ENCODE results near the gene TOB1.

The TOB1 gene

DNA sequence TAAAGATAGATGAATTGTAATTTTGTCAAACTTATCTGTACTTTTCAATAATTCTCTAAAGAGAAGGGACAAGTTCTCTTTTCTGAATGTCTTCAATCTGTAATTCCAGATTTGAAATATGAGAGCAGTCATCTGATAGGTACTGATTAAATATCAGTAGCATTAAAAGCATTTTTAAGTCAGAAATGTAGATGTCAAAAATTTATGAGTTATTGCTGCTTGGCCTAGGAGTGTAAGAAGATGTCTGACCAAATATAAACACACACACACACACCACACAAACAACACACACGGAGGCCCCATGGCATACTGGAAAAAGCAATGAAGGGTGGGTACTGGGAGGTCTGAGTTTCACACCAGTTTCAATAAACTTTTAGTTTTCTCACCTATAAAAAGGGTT lies 2.4 kb upstream of the TOB1 start:
- H3K4me3 ChIP-seq (ENCODE audit: control insufficient read depth, low read depth, low read length), result no peak overlapping the region
- DNase-seq (ENCODE audit: low read depth), result no peak

DNA sequence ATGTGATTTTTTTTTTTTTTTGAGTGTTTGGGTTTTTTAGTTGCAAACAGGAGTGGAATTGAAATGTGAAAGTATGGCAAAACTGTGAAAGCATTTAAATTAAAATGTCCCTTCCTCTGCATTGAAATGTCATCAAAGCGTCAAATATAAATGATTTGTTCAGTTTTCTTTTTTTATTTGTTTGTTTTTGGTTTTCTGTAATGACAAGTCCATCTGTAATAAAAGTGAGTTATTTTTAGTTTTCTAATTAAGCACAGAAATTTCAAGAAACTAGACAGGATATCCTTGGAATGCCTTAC lies 1.9 kb upstream of the TOB1 start:
- peak overlapping the region; percentile 87 for H3K4me3 ChIP-seq (ENCODE audit: control insufficient read depth, low read depth, low read length)
- no peak for DNase-seq (ENCODE audit: low read depth)
- TF ChIP-seq, protein P1, sequence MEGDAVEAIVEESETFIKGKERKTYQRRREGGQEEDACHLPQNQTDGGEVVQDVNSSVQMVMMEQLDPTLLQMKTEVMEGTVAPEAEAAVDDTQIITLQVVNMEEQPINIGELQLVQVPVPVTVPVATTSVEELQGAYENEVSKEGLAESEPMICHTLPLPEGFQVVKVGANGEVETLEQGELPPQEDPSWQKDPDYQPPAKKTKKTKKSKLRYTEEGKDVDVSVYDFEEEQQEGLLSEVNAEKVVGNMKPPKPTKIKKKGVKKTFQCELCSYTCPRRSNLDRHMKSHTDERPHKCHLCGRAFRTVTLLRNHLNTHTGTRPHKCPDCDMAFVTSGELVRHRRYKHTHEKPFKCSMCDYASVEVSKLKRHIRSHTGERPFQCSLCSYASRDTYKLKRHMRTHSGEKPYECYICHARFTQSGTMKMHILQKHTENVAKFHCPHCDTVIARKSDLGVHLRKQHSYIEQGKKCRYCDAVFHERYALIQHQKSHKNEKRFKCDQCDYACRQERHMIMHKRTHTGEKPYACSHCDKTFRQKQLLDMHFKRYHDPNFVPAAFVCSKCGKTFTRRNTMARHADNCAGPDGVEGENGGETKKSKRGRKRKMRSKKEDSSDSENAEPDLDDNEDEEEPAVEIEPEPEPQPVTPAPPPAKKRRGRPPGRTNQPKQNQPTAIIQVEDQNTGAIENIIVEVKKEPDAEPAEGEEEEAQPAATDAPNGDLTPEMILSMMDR (IDR thresholded peaks at IDR 0.05; ENCODE audit: control insufficient read depth, insufficient read depth, low read depth, low read length, missing control alignments), result no peak

More for the DNA sequence above, 2.4 kb upstream of the TOB1 start:
- TF ChIP-seq, protein P1 (IDR thresholded peaks at IDR 0.05; ENCODE audit: control insufficient read depth, insufficient read depth, low read depth, low read length, missing control alignments), result no peak

DNA sequence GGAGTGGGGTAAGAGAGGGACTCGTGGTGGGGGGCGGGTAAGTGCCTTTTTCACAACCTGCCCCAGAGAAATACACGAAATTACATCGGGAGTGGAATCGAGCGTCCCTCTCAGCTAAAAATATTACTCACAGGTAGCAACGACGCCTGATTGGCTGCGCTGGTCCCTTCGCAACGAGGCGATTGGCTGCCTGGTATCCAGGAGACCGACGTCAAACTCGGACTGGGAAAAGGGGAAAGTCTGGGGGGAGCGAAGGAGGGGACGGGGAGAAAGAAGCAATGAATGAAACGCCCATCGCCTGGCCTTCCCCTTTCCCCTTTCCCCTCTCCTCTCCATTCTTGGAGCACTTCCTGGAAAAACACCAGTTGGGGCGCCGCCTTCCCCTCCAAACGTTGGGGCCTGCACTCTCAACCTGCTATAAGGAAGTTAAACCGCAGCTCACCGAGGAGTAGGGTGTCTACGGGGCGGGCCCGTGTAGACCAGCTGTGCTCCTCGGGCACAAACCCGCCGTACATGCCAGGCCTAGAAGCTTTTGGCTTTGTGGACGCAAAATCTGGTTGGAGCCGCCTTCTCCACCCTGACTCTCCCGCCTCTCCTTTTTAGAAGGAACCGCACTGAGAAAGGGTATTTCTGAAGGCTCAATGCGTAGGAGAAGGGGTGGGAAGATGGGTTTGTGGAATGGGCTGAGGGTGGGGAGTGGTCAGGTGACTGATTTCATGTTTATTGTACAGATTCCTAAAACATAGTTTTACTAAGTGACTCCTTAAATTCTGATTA lies 1.4 kb upstream of the TOB1 start:
- TF ChIP-seq, protein P1 (IDR thresholded peaks at IDR 0.05; ENCODE audit: control insufficient read depth, insufficient read depth, low read depth, low read length, missing control alignments), result no peak
- H3K4me3 ChIP-seq (ENCODE audit: control insufficient read depth, low read depth, low read length), result peak overlapping the region; percentile 87
- no peak for DNase-seq (ENCODE audit: low read depth)

DNA sequence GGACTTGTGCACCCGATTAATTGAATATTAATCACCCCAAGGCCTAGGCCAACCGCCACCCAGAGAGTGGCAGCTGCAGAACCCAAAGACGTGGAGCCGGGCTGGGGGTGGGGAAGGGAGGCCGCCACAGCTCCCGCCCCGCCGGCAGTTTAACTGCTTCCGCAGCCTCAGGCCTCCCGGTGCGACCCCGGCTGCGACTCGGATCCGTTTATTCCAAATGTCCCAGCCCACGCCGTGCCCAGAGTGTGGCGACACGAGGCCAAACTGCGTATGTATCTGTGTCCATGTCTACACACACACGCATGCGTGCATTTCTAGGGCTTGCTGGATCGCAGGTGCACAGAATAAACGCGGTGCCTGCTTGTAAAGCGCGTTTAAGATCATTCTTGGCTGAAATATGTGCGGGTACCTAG lies 802 bp upstream of the TOB1 start:
- no peak for DNase-seq (ENCODE audit: low read depth)
- H3K4me3 ChIP-seq (ENCODE audit: control insufficient read depth, low read depth, low read length), result peak overlapping the region; percentile 87
- TF ChIP-seq, protein P1 (IDR thresholded peaks at IDR 0.05; ENCODE audit: control insufficient read depth, insufficient read depth, low read depth, low read length, missing control alignments), result no peak

DNA sequence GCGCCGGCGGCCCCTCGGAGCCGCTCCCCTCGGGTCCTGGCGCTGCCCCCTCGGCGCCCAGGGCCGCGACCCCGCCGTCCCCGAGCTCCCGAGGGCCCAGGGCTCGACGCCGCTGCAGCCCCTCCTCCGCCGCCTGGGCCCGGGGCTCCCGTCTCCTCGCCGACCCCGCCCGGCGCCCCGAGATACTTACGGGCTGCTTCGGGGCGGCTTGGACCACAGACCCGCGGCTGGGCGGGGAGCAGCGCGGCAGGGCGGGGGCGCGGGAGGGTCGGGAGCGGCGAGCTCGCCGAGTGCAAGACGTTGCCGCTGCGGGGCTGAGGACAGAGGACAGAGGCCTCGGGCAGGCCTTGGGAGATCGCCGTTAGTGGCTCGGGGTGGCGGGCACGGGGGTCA lies 290 bp downstream of the TOB1 start:
- H3K4me3 ChIP-seq (ENCODE audit: control insufficient read depth, low read depth, low read length), result peak overlapping the region; percentile 57
- TF ChIP-seq, protein P1 (IDR thresholded peaks at IDR 0.05; ENCODE audit: control insufficient read depth, insufficient read depth, low read depth, low read length, missing control alignments), result no peak
- DNase-seq (ENCODE audit: low read depth), result no peak

DNA sequence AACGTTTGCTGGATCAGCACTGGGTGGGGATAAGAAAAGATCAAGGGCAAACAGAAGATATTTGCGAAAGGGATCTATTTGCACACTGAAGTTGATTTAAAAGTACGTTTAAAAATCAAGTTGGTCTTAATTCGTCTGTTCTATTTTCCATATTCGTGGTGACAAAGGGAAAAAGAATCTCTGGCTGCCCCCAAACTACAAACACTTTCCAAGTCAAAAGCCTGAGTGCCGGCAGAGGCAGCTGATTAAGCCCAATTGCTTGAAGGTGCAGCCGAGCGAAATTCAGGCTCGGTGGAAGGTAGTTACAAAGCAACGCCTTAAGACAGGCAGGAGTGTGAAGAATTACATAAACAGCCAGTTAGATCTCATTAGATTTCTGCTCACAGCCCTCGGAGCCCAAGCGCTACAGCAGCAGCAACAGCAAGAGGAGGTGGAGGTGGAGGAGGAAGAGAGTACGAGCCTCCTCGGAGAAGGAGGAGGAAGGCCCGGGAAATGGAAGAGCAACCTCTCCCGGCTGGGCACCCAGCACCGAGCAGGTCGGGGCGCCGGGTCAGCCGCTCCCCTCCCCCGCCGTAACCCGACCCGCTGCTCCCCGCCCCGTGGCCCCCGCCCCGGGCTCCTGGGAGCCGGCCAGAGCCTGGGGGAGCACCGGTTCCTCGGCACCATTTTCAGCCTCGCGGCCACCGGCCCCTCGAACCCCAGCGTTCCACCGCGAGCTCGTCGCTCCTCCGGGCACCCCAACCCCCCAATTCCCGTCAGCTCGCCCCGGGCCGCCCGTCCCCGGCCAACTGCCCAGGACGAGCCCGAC lies 890 bp downstream of the TOB1 start:
- no peak for DNase-seq (ENCODE audit: low read depth)
- H3K4me3 ChIP-seq (ENCODE audit: control insufficient read depth, low read depth, low read length), result peak overlapping the region; percentile 57

More for the DNA sequence above, 890 bp downstream of the TOB1 start:
- TF ChIP-seq, protein P1 (IDR thresholded peaks at IDR 0.05; ENCODE audit: control insufficient read depth, insufficient read depth, low read depth, low read length, missing control alignments), result no peak

Data from AG09309 (cell line).